Osteocyte (in vitro differentiated cells): ENCODE measurements around the gene LRRK1. TPM values are rescaled to one million over a fixed set of nuclear protein-coding genes. Genes with fewer than 3 reads are reported as not detected.

Experiments
- DNase-seq: peaks from one replicate; pipeline ENCODE4 v3.0.0; 2021; ENCODE audit warnings: mixed read lengths; ENCODE audit not compliant: unreplicated experiment; ENCODE audit errors: extremely low spot score
- H3K27ac Mint-ChIP-seq: one replicate; pipeline ENCODE4 v1.8.0; 2021; ENCODE audit warnings: mild to moderate bottlenecking, mixed read lengths; ENCODE audit not compliant: unreplicated experiment
- H3K27me3 Mint-ChIP-seq: one replicate; pipeline ENCODE4 v1.8.0; 2021; ENCODE audit warnings: mixed read lengths; ENCODE audit not compliant: unreplicated experiment
- H3K36me3 Mint-ChIP-seq: one replicate; pipeline ENCODE4 v1.8.0; 2021; ENCODE audit warnings: mixed read lengths; ENCODE audit not compliant: unreplicated experiment
- H3K4me1 Mint-ChIP-seq: one replicate; pipeline ENCODE4 v1.8.0; 2021; ENCODE audit warnings: mixed read lengths; ENCODE audit not compliant: unreplicated experiment
- H3K4me3 Mint-ChIP-seq: one replicate; pipeline ENCODE4 v1.8.0; 2021; ENCODE audit warnings: mild to moderate bottlenecking, moderate library complexity, mixed read lengths; ENCODE audit not compliant: unreplicated experiment
- H3K9me3 Mint-ChIP-seq: one replicate; pipeline ENCODE4 v1.8.0; 2021; ENCODE audit warnings: mixed read lengths; ENCODE audit not compliant: unreplicated experiment
- total RNA-seq: library from RNA; stranded (reverse); gene quantifications from 2 replicates; pipeline ENCODE4 v1.2.1, GENCODE V29; 2021
- TF ChIP-seq, protein P1 (sequence below): fragments of 200-600 bp; sonication (generic); IDR thresholded peaks from 2 replicates; pipeline ENCODE4 v1.5.0; 2021; ENCODE audit warnings: antibody characterized with exemption, mild to moderate bottlenecking, moderate library complexity

LRRK1 gene
- total RNA-seq, 1 donor from 2014 or later = 10.8 TPM

DNA sequence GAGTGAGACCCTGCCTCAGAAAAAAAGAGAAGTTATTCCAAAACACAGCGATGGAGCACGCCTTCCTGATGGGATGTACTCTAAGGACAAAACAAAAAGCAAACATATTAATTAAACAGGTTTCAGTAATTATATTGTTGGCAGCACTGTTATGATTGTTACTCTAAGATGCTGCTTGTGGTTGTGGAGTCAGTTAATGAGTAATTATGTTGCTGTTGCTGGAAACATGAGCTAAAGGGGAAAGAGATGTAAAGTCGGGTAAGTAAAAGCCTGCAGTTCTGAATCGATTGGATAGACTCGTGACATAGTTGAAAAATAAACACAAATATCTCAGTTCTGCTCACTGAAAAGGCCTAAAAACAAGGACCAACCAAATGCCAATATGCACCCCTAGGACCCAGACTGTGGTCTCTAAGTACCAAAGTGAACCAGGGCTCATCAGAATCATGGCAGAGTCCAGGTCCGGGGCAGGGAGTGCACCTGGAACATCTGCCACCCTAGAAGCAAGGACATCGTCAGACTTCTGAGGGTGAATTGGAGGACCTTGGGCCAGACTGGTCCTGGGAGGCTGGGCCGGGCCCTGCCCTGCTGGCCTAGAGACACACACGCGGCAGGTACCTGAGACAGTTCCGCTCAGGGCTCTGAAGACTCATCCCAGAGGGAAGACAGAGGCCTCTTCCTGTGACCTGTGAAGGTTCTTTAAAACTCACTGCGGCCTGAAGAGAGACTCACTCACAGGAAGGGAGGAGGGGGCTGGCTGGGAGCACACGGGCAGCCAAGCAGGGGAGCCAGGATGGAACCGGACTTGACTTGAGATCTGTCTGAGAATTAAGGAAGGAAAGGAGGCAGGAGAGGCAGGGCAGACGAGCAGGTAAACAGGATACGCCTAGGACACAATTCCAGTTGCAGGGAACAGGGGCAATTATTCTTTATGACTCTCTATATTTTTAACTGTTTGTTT is 140.5 kb downstream of the LRRK1 start:
- Mint-ChIP-seq H3K4me1 (peaks cover 13% of the 10 kb centered on the region), H3K27me3 (no peaks in the 10 kb centered on the region), H3K4me3 (no peak overlapping the region), H3K27ac (no peak overlapping the region), H3K36me3 (peaks cover 34% of the 10 kb centered on the region), H3K9me3 (no peaks in the 10 kb centered on the region)
- peak; percentile 63 for DNase-seq
- TF ChIP-seq, protein P1, sequence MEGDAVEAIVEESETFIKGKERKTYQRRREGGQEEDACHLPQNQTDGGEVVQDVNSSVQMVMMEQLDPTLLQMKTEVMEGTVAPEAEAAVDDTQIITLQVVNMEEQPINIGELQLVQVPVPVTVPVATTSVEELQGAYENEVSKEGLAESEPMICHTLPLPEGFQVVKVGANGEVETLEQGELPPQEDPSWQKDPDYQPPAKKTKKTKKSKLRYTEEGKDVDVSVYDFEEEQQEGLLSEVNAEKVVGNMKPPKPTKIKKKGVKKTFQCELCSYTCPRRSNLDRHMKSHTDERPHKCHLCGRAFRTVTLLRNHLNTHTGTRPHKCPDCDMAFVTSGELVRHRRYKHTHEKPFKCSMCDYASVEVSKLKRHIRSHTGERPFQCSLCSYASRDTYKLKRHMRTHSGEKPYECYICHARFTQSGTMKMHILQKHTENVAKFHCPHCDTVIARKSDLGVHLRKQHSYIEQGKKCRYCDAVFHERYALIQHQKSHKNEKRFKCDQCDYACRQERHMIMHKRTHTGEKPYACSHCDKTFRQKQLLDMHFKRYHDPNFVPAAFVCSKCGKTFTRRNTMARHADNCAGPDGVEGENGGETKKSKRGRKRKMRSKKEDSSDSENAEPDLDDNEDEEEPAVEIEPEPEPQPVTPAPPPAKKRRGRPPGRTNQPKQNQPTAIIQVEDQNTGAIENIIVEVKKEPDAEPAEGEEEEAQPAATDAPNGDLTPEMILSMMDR = no peak

DNA sequence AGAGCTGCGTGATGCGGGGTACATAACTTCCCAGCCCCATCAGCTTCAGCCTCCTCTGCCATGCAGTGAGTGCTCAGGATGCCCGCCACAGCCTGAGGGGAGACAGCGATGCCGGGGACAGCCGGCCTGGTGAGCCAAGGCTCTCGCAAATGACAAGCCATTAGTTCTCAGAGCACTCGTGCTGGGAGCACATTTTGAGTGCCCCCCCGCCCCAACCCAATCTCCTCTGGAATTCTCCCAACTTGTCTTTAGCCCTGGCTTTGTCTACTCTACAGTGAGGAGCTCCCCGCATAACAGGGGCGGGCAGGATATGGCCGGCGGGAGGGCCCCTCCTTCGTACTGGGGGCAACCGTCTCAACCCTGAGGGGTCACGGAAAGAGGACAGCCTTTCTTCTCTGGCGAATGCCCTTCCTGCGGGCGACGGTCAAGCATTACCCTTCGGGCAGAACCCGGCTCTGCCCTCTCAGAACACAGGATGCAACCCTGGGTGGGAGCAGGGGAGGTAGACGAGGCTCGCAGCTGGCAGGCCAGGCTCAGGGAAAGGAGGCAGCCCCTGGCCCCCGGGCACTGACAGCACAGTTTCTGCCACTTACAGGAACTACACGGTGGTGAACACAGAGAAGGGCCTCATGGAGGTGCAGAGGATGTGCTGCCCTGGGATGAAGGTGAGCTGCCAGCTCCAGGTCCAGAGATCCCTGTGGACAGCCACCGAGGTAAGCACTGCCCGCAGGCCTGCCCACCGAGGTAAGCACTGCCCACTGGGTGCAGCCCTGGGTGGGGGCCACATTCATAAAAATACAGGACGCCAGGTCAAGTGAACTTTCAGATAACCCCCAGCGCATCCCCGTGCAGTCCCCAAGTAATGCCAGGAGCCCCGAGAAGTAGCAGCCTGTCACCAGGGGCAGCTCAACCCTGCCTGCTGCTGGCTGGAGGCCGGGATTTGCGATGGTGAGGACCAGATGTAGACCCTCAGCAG is 141.7 kb downstream of the LRRK1 start:
- Mint-ChIP-seq H3K4me1 (peaks cover 13% of the 10 kb centered on the region), H3K27me3 (no peaks in the 10 kb centered on the region), H3K9me3 (no peaks in the 10 kb centered on the region), H3K27ac (no peak overlapping the region), H3K4me3 (no peak overlapping the region), H3K36me3 (peaks cover 31% of the 10 kb centered on the region)
- DNase-seq = peak; percentile 81
- TF ChIP-seq, protein P1 = no peak

DNA sequence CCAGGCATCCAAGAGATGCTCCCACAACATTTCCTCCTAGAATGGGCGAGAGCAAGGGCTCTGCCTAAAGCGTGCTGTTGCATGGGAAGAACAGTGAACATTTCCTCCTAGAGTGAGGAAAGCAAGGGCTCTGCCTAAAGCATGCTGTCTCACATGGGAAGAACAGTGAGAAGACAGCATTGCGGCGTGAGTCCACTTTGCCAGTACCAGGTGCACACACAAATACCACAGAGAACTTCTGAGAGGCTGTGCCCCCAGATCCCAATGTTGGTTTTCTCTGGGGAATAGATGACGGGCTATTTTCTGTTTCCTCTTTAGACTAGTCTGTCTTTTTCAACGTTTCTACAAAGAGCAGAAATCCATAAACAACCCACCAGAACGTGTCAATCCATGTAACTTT is 142.9 kb downstream of the LRRK1 start:
- Mint-ChIP-seq H3K27ac (no peak overlapping the region), H3K9me3 (no peaks in the 10 kb centered on the region), H3K4me3 (no peak overlapping the region), H3K36me3 (peaks cover 27% of the 10 kb centered on the region), H3K4me1 (peaks cover 13% of the 10 kb centered on the region), H3K27me3 (no peaks in the 10 kb centered on the region)
- DNase-seq = peak; percentile 53
- TF ChIP-seq, protein P1 = no peak

DNA sequence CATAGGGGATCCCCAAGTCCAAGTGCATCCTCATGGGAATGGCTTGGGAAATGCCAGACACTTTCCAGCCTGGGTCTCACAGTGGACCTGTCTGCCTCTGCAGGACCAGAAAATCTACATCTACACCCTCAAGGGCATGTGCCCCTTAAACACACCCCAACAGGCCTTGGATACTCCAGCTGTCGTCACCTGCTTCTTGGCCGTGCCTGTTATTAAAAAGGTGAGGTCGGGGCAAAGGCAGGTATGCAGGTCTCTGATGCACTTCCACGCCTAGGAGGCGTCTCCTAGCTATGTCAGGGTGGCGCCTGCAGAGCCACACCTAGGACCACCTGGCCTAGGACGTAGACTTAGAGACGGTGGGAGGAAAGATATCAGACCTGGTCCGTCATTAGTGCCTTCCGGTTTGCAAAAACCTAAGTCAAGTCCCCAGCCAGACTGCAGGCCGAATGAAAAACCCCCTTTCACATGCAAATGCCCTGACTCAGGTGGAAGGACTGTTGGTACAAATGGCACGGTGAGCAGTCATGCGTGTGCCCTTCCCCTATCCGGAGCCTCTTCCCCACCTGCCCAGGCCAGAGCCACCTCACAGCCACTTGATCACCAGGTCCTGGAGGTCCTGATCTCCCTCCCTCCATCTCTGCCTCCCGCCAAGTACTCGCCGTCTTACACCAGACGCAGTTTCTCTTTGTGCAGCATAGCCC is 143.5 kb downstream of the LRRK1 start:
- Mint-ChIP-seq H3K4me1 (peaks cover 15% of the 10 kb centered on the region), H3K9me3 (no peaks in the 10 kb centered on the region), H3K36me3 (peaks cover 23% of the 10 kb centered on the region), H3K27ac (no peak overlapping the region), H3K27me3 (no peaks in the 10 kb centered on the region), H3K4me3 (no peak overlapping the region)
- TF ChIP-seq, protein P1 = no peak
- DNase-seq = peak; percentile 51
